ENCODE results near the gene PCDHA7.

DNA sequence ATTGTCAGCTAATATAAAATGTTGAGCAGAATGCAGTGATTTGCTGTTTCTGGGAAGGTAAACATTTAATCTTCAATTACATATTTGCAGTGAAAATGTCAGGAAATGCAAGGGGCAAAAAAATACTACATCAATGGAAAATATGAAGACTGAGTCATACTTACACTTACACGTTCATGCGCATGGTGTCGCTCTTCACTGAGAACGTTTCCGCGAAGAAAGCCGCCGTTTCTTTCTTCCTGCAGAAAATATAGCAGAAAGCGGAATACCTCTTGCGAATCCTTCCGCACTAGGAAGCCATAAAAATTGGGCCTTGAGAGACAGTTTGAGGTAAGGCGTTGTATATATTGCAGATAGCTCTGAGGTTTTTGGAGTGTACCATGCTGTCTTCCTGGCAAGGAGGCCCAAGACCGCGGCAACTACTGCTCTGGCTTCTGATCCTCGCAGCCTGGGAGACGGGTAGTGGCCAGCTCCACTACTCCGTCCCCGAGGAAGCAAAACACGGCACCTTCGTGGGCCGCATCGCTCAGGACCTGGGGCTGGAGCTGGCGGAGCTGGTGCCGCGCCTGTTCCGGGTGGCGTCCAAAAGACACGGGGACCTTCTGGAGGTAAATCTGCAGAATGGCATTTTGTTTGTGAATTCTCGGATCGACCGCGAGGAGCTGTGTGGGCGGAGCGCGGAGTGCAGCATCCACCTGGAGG is 48.0 kb downstream of the PCDHA7 start, which contains the start of gene PCDHA13:
- TF ChIP-seq POLR2A (IDR thresholded peaks at IDR 0.05) (no peak), POLR2AphosphoS5 (IDR thresholded peaks at IDR 0.05) (no peak)
- TF ChIP-seq, protein P1, sequence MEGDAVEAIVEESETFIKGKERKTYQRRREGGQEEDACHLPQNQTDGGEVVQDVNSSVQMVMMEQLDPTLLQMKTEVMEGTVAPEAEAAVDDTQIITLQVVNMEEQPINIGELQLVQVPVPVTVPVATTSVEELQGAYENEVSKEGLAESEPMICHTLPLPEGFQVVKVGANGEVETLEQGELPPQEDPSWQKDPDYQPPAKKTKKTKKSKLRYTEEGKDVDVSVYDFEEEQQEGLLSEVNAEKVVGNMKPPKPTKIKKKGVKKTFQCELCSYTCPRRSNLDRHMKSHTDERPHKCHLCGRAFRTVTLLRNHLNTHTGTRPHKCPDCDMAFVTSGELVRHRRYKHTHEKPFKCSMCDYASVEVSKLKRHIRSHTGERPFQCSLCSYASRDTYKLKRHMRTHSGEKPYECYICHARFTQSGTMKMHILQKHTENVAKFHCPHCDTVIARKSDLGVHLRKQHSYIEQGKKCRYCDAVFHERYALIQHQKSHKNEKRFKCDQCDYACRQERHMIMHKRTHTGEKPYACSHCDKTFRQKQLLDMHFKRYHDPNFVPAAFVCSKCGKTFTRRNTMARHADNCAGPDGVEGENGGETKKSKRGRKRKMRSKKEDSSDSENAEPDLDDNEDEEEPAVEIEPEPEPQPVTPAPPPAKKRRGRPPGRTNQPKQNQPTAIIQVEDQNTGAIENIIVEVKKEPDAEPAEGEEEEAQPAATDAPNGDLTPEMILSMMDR (IDR thresholded peaks at IDR 0.05) = no peak
